ENCODE results near the gene PTPN4.

The PTPN4 gene

GRCh38 chr2:119732601-119733164, 27.0 kb upstream of the PTPN4 start:
- no peak for DNase-seq

DNA sequence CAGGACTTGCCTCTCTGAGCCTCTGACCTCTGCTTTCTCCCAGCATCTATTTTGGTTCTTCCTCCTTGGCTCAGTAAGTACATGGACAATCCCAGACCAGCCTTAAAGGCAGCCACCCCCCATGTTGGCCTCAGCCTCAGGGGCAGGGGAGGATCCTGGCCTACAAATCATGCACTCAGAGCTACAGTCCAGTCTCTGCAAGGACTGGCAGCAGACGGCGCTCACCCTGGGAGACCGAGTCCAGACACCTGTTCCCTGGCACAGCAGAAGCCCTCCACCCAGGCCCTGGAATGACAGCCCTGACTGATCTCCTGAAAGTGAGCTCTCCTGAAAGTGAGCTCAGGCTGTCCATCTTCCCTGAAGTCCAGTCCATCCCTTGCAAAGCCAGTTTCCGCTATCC, 25.7 kb upstream of the PTPN4 start:
- DNase-seq = no peak

- DNase-seq = no peak
Measured at GRCh38 chr2:119735565-119735964, 24.2 kb upstream of the PTPN4 start.

DNA sequence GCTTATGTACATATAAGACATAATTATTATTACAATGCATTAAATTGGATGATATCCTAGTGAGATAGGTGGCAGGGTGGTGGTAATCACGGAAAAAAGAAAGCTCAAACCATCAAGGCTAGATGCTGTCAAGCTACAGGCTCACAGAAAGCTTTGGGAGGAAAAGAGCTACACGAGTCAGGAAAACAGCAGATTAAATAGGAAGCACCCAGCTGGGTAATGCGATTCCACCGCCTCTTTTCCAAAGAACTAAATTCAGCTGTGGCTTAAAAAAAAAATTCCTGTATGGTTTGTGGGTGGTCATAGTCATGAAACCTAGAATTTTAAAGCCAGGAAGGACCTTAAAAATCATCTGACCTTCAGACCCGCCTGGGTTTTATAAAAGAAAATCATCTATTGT, 23.7 kb upstream of the PTPN4 start:
- DNase-seq = no peak

GRCh38 chr2:119739580-119740255, 20.0 kb upstream of the PTPN4 start:
- DNase-seq = no peak

DNA sequence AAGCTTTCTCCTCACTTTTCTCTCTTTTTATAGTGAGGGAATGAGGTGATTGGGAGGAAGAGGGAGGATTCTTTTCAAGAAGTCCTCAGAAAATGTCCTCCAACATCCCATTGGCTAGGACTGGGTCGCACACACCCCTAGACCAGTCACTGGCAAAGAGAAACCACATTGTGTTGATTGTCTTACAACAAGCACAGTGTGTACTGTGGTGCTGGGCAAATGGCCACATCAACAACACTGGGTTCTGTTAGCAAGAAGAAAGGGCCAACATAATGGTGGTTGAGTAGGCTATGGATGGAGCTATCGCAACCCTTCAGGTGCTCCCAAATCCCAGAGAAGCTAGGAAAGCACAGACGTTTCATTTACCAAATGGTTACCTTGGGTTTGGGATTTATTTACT, 18.7 kb upstream of the PTPN4 start:
- no peak for DNase-seq

DNA sequence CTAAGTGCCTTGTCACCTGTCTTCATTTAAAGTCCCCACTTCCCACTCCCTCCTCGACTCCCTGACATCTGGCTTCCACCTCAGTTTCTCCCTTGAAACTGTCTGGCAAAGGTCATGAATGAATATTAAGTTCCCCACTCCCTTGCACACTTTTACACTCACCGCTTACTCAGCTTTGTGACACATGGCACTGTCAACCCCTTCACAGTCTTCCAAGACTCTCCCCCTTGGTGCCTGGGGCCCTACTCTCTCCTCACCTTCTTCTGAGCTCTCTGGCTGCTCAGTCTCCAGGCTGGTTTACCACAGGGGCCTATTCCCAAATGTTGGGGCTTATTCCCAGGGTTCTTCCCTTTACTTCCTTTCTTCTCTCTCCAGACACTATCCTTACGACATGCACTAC, 17.9 kb upstream of the PTPN4 start:
- DNase-seq = no peak

- DNase-seq = no peak
Measured at GRCh38 chr2:119744335-119744939, 15.3 kb upstream of the PTPN4 start.

- no peak for DNase-seq
Measured at GRCh38 chr2:119745566-119745965, 14.2 kb upstream of the PTPN4 start.

DNA sequence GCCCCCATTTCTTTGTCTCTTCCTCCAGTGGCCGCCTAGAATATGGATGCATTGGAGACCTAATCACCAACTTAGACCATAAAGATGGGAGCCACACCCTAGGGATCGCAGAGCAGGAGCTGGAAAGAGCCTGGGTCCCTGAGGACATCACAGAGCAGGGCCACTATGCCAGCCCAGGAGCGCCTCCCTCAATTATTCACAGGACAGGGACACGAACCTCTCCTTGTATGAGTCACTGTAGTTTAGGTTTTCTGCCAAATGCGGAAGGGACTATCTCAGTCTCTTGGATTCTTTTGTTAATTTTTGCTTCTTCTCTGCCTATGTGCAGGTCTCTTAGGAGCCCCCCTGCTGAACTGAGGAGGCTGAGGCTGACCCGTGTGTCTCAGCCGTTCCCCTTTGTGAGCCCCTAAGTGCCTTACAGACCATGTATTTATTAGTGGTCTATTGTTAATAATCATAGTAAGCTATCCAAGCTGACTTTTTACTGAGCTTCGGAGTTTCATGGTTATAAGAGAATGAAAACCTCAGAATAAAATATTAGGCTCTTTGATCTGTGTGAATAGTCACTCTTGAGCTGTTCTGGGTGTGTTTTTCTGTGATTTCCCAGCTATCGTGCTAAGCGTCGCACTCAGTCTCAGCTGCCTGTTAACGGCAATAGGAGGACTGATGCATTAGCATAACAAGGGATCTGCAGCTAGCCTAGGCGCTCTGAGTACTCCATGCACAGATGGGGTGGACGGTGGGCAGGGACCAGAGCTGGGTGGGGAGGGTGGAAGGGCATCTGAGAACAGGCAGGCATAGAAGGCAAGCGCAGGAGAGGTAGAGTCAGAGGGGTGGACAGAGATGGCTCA, 12.7 kb upstream of the PTPN4 start:
- no peak for DNase-seq

DNA sequence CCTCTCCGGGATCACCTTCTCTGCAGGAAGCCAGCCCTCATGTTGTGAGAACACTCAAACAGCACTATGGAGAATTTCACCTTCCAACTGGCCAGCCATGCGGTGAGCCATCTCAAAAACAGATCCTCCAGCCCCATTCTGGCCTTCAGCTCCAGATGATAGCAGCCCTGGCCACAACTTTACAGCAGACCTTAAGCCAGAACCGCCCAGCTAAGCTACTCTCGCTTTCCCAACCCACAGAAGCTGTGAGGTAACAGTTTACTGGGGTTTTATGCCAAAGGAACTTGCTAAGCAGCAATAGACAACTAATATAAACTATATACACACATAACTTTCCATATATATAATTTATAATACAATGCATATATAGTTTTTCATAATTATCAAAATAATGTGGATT, 11.6 kb upstream of the PTPN4 start:
- no peak for DNase-seq

GRCh38 chr2:119749477-119750012, 10.2 kb upstream of the PTPN4 start:
- DNase-seq = no peak

- no peak for DNase-seq
Measured at GRCh38 chr2:119751706-119752105, 8.0 kb upstream of the PTPN4 start.

DNA sequence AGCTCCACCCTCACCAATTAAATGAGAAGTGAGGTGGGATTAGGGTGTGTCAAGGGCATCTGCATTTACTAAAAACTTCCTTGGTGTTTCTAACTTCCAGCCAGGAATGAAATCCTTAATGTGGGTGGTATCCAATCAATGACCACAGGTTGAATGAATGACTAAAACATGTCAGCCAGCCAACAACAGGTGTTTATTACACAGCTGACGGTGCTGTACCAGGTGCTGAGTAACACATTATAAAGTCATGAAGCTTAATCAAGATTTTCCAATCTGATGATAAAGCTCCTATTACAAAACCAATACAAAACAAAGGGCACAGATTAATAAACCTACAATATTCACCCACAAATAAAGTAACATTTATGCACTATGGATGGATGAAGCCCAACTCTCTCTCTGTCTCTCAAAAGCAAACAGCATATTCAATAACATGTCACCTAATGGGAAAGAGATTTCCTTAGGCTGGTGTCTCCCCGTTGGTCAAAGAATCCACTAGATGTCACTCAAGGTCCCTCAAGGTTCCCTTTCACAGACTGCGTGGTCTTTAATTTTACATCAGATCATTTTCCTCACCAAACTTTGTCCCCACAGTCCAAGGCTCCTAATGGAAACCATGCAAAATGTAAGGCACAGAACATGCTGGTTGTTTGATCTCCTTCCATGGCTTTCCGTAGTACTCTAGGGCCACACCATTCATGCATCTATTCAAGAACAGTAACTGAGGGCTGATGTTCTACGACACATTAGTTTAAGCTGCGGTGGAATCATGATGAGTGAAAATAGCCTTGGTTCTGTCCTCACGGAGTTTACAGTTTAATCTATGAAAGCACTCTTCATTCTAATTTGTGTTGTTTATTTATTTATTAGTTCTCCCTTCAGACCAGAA, 6.4 kb upstream of the PTPN4 start:
- DNase-seq = peak; percentile 75

DNA sequence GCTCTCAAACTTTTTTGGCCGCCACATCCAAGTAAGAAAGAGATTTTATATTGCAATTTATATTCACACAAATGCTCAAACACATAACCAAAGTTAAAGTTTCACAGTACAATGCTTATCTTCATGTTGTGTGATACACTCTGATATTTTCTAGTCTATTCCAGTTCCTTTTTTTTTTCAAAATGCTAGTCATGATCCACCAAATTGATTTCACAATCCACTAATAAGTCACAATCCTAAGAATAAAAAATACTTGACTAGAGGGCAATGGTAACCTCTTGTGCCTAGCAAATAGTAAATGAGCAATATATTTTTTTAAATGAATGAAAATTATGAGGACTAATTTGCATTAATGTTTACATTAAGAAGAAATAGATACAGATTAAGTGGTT, 5.8 kb upstream of the PTPN4 start:
- DNase-seq = no peak

- DNase-seq = no peak
Measured at GRCh38 chr2:119755906-119756305, 3.8 kb upstream of the PTPN4 start.

DNA sequence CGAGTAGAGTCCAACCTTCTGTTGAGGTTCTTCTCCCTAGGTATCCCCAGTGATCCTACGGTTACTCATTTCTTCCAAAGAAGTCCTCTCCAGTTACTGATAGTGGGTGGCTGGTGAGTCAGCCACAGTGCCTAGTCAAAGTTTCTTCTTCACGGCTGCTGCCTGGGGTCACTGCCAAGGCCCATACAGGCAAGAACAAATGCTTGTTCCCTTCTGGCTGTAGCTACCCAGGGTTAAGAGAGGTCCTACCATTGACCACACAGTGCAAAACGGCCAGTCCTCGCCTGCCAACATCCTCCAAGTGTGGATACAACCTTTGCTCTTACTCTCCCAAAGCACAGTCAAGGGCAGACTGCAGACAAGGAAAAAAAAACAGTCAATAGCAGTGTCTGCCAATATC, 2.9 kb upstream of the PTPN4 start:
- DNase-seq = no peak

- DNase-seq = no peak
Measured at GRCh38 chr2:119758881-119759450, 756 bp upstream of the PTPN4 start.

DNA sequence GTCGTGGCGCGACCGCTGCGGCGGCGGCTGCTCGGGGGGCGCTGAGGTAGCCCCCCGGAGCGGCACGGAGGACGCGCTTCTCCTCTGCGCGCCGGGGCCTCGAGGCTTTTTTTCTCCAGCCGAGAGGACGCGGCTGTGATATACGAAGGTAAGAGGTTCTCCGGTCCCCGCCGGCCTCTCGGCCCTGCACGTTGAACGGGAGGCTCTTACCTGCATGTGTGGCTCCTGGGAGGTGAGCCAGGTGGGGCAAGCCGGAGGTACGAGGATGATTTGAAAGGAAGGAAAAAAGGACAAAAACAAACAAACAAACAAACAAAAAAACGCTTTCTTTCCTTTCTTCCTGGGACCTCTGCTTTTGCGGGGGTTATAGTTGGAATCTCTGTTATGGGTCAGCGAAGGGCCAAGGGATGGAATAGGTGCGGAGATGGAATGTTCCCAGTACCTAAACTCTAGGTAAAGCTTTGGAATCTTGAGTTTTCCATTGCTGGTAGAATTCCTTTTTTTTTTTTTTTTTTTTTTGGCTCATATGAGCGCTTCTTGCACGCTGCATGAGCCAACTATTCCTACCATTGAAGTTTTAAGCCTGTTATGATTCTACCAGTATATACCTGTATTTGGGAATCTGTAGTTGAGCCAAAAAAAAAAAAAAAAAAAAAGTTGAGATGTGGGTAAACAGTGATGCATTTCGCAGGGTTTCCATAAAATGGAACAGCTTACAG, 674 bp downstream of the PTPN4 start:
- no peak for DNase-seq

DNA sequence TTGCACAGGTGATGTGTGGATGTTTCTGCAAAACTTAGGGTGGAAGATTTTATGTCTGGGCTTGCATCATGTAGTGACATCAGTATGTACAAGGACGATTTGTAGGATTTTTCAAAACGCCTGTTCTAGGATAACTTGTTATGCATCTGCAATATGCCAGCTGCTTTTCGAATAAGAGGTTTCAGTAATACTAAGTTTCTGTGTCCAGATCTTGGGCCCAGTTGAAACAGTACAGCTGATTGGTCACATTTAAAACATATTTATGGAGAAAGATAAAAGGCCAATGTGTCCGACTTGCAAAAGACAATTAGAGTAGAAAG, 1.2 kb downstream of the PTPN4 start:
- DNase-seq = peak; percentile 63

GRCh38 chr2:119764832-119765231, 5.1 kb downstream of the PTPN4 start:
- no peak for DNase-seq
